T-helper 1 cell treated with Interleukin-12 subunit alpha and Interleukin-12 subunit beta and Interleukin-4 antibody, amounts not matched to agents 30 μg/mL and 1 μg/mL, for 36 hours (primary cell): ENCODE results near the gene GNG13.

Experiments used
- H3K27ac Mint-ChIP-seq: one replicate; pipeline ENCODE4 v1.8.0; 2021; ENCODE audit warnings: mild to moderate bottlenecking, mixed read lengths
- H3K27me3 Mint-ChIP-seq: one replicate; pipeline ENCODE4 v1.8.0; 2021; ENCODE audit warnings: low read depth, mixed read lengths
- H3K36me3 Mint-ChIP-seq: one replicate; pipeline ENCODE4 v1.8.0; 2021; ENCODE audit warnings: low read depth, mixed read lengths
- H3K4me1 Mint-ChIP-seq: one replicate; pipeline ENCODE4 v1.8.0; 2021; ENCODE audit warnings: low read depth, mixed read lengths
- H3K4me3 Mint-ChIP-seq: one replicate; pipeline ENCODE4 v1.8.0; 2021; ENCODE audit warnings: mild to moderate bottlenecking, moderate library complexity, mixed read lengths
- H3K9me3 Mint-ChIP-seq: one replicate; pipeline ENCODE4 v1.8.0; 2021; ENCODE audit warnings: mixed read lengths

GNG13 gene

DNA sequence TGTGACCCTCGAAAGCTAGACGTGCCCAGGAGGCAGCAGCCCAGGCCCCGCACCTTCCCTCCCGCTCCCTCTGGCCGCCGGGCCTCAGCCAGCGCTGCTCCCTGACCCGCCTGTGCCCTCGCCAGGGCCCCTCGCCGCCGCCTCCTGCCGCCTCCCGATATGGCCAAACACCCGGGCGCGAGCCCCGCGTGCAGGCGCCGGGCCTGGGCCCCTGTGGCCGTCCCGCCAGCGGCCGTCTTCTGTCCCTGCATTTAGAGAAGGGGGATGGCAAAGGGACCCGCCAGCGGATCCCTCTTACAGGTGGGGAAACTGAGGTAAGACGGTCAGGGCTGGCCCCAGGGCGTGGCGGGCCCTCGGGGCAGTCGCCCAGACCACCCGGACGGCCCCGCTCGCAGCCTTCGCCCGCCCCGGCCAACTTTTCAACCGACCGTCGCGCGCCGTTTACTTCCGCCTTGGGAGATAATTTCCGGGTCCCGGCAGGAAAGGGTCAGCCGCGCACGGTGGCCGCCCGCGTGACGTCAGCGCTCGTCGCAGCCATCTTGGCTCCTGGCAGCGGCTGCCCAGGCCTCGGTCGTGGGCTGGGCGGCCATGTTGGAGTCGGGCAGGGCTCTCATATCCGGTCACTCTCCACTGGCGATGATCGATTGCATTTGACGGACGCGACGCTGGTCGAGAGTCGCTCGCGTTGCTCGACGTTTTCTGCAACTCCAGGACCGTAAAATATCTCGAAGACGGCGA lies 7.0 kb upstream of the GNG13 start:
- Mint-ChIP-seq H3K4me1 (peaks cover 10% of the 10 kb centered on the region), H3K27me3 (peaks cover 8% of the 10 kb centered on the region), H3K27ac (peak overlapping the region; percentile 98), H3K4me3 (peak overlapping the region; percentile 98), H3K9me3 (no peaks in the 10 kb centered on the region), H3K36me3 (peaks cover 4% of the 10 kb centered on the region)

GRCh38 chr16:805474-805873 lies 4.9 kb upstream of the GNG13 start:
- Mint-ChIP-seq H3K4me1 (peaks cover 10% of the 10 kb centered on the region), H3K36me3 (peaks cover 4% of the 10 kb centered on the region), H3K27ac (no peak overlapping the region), H3K9me3 (no peaks in the 10 kb centered on the region), H3K27me3 (no peaks in the 10 kb centered on the region), H3K4me3 (no peak overlapping the region)

- Mint-ChIP-seq H3K4me1 (peaks cover 10% of the 10 kb centered on the region), H3K27me3 (no peaks in the 10 kb centered on the region), H3K27ac (no peak overlapping the region), H3K36me3 (peaks cover 4% of the 10 kb centered on the region), H3K9me3 (no peaks in the 10 kb centered on the region), H3K4me3 (peak overlapping the region; percentile 21)
These were observed 3.9 kb upstream of the GNG13 start for GRCh38 chr16:804193-805048.

DNA sequence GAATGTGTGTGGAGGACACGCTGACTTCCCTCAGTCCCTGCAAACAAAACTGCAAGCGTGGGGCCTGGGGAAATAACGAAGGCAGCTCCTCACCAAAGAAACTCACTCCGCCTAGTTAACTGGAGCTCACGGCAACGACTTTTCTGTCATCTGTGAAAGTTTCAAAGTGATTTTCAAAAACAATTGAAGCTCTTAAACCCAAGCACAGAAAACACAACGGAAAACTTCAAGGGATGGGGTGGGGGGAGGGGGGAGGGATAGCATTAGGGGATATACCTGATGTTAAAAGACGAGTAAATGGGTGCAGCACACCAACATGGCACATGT lies 3.2 kb upstream of the GNG13 start:
- H3K9me3 Mint-ChIP-seq: no peaks in the 10 kb centered on the region
- H3K27me3 Mint-ChIP-seq: no peaks in the 10 kb centered on the region
- peaks cover 4% of the 10 kb centered on the region for H3K36me3 Mint-ChIP-seq
- no peak overlapping the region for H3K27ac Mint-ChIP-seq
- H3K4me1 Mint-ChIP-seq: peaks cover 9% of the 10 kb centered on the region
- H3K4me3 Mint-ChIP-seq: no peak overlapping the region

- Mint-ChIP-seq H3K27me3 (no peaks in the 10 kb centered on the region), H3K9me3 (no peaks in the 10 kb centered on the region), H3K4me1 (peaks cover 4% of the 10 kb centered on the region), H3K36me3 (peaks cover 4% of the 10 kb centered on the region), H3K4me3 (no peak overlapping the region), H3K27ac (no peak overlapping the region)
These were observed 2.6 kb upstream of the GNG13 start for GRCh38 chr16:802914-803753.

- Mint-ChIP-seq H3K9me3 (no peaks in the 10 kb centered on the region), H3K27me3 (no peaks in the 10 kb centered on the region), H3K4me1 (no peaks in the 10 kb centered on the region), H3K36me3 (peaks cover 4% of the 10 kb centered on the region), H3K27ac (no peak overlapping the region), H3K4me3 (no peak overlapping the region)
These were observed 1.9 kb upstream of the GNG13 start for GRCh38 chr16:802461-802860.

- Mint-ChIP-seq H3K9me3 (no peaks in the 10 kb centered on the region), H3K4me1 (no peaks in the 10 kb centered on the region), H3K36me3 (peaks cover 6% of the 10 kb centered on the region), H3K27ac (no peak overlapping the region), H3K27me3 (no peaks in the 10 kb centered on the region), H3K4me3 (no peak overlapping the region)
These were observed 1.2 kb upstream of the GNG13 start for GRCh38 chr16:801584-802363.

GRCh38 chr16:800834-801511 lies 439 bp upstream of the GNG13 start:
- Mint-ChIP-seq H3K4me1 (no peaks in the 10 kb centered on the region), H3K4me3 (no peak overlapping the region), H3K27me3 (no peaks in the 10 kb centered on the region), H3K27ac (no peak overlapping the region), H3K36me3 (peaks cover 6% of the 10 kb centered on the region), H3K9me3 (no peaks in the 10 kb centered on the region)

DNA sequence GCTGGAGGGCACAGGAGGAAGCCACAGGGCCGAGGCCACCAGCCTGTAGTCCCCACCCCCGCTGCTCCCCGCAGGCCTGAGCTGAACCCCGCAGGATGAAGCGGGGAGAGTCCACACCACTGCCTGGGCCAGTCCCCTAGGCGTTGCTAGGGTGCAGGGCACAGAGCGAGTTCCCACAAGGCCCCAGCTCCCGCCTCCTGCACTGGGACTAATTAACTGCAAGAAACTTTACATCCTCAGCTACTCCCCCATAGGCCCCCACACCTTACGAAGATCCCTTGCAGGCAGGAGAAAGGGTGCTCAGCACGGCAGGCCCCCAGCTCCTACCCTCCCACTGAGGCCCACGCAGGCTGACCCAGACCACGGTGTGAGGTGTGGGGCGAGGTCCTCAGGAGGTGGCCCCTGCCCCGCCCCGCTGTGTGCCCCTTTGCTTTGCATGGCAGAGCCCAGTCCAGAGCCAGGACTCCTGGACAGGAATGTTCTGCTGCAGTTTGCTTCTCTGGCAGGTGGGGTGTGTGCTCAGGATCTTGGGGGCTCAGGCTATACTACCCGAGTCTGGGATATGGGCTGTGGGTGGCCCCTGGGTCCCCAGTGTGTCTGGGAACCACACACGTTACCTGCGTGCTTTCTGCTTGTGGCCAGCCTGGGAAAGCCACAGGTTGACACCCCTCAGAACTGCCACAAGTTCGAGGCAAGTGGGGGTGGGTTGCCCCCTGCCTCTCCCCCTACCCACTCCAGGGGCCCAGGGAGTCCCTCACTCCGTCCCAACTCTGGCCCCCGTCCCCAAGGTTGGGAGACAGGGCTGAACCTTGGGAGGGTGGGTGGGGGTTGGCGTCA lies 1.2 kb downstream of the GNG13 start:
- H3K9me3 Mint-ChIP-seq: no peaks in the 10 kb centered on the region
- no peaks in the 10 kb centered on the region for H3K4me1 Mint-ChIP-seq
- H3K27me3 Mint-ChIP-seq: no peaks in the 10 kb centered on the region
- peaks cover 6% of the 10 kb centered on the region for H3K36me3 Mint-ChIP-seq
- no peak overlapping the region for H3K27ac Mint-ChIP-seq
- no peak overlapping the region for H3K4me3 Mint-ChIP-seq

- Mint-ChIP-seq H3K4me1 (no peaks in the 10 kb centered on the region), H3K4me3 (no peak overlapping the region), H3K9me3 (no peaks in the 10 kb centered on the region), H3K36me3 (peaks cover 6% of the 10 kb centered on the region), H3K27ac (no peak overlapping the region), H3K27me3 (no peaks in the 10 kb centered on the region)
These were observed 1.9 kb downstream of the GNG13 start for GRCh38 chr16:798666-799065.

GRCh38 chr16:797686-798085 lies 2.8 kb downstream of the GNG13 start:
- Mint-ChIP-seq H3K27ac (no peak overlapping the region), H3K27me3 (no peaks in the 10 kb centered on the region), H3K36me3 (peaks cover 6% of the 10 kb centered on the region), H3K4me1 (no peaks in the 10 kb centered on the region), H3K4me3 (no peak overlapping the region), H3K9me3 (no peaks in the 10 kb centered on the region)

GRCh38 chr16:797120-797420 lies 3.5 kb downstream of the GNG13 start:
- H3K27ac Mint-ChIP-seq: no peak overlapping the region
- no peaks in the 10 kb centered on the region for H3K4me1 Mint-ChIP-seq
- H3K27me3 Mint-ChIP-seq: no peaks in the 10 kb centered on the region
- H3K36me3 Mint-ChIP-seq: peaks cover 6% of the 10 kb centered on the region
- H3K9me3 Mint-ChIP-seq: no peaks in the 10 kb centered on the region
- no peak overlapping the region for H3K4me3 Mint-ChIP-seq
